Small intestine (tissue), 7 donors: ENCODE measurements around the gene ABI3BP. TPM values are rescaled to one million over a fixed set of nuclear protein-coding genes. Genes with fewer than 3 reads are reported as not detected.
A peak's percentile ranks its signal among the peaks of the same experiment; 100 is the strongest.

Experiments
- DNase-seq, 2 donors: peaks; one replicate each; pipeline versions ENCODE4 v3.0.0 to v3.0.0-alpha.2; 2013
- FAIRE-seq: peaks from 2 replicates; lab custom pipeline; 2012; peaks lifted over from hg19 to GRCh38; lab: Jason Lieb, UNC
- H3K27ac ChIP-seq, 3 donors: one replicate each; pipeline ENCODE4 v1.5.1; 2013; ENCODE audit warnings: low read length in 2 of 3, mild to moderate bottlenecking in 2 of 3, control low read depth in 1 of 3, inconsistent platforms in 1 of 3, low read depth in 1 of 3, moderate library complexity in 1 of 3
- H3K27me3 ChIP-seq, 3 donors: one replicate each; pipeline ENCODE4 v1.6.1; 2013; ENCODE audit warnings: low read length in 3 of 3, inconsistent platforms in 1 of 3; ENCODE audit not compliant: control insufficient read depth in 3 of 3, insufficient read depth in 3 of 3
- H3K36me3 ChIP-seq, 3 donors: one replicate each; pipeline ENCODE4 v1.6.1; 2013; ENCODE audit warnings: low read length in 3 of 3, inconsistent platforms in 1 of 3, low read depth in 1 of 3, mild to moderate bottlenecking in 1 of 3, moderate library complexity in 1 of 3; ENCODE audit not compliant: control insufficient read depth in 3 of 3, insufficient read depth in 2 of 3
- H3K4me1 ChIP-seq, 3 donors: one replicate each; pipeline ENCODE4 v1.6.1; 2013; ENCODE audit warnings: low read length in 2 of 3, inconsistent platforms in 1 of 3, low read depth in 1 of 3, mild to moderate bottlenecking in 1 of 3, moderate library complexity in 1 of 3; ENCODE audit not compliant: control insufficient read depth in 3 of 3, insufficient read depth in 2 of 3
- H3K4me3 ChIP-seq, 3 donors: one replicate each; pipeline ENCODE4 v1.5.1; 2013; ENCODE audit warnings: low read length in 3 of 3, control low read depth in 1 of 3, inconsistent platforms in 1 of 3, low read depth in 1 of 3, mild to moderate bottlenecking in 1 of 3, moderate library complexity in 1 of 3
- H3K9me3 ChIP-seq, 2 donors: one replicate each; pipeline ENCODE4 v1.6.1; 2013; ENCODE audit warnings: low read depth in 1 of 2, low read length in 1 of 2; ENCODE audit not compliant: control insufficient read depth in 2 of 2, insufficient read depth in 1 of 2
- WGBS, 3 donors: extraction: QIAGEN DNeasy Blood & Tissue Kit; methylation state at CpG; one replicate each; pipeline ENCODE4 v1.1.7; 2013; 5-methylcytosine and 5-hydroxymethylcytosine counted together
- polyA plus RNA-seq, 4 donors: library from polyadenylated mRNA; stranded (reverse) in 3 of 4; unstranded in 1 of 4; fragments of 200-250 nt in 3 of 4; fragments of 120-200 nt in 1 of 4; gene quantifications; one replicate each; pipeline versions ENCODE4 v1.2.1 to v1.2.3, GENCODE V29; 2013
- donor health status: healthy with polysubstance abuse.
- donor health status: control.
- donor health status: control.
- donor health status: Bipolar disorder and iron deficiency.
- donor health status: healthy.

The ABI3BP gene
- polyA plus RNA-seq, 4 donors: 0.54 to 122 (median 14.4) TPM; not detected in 1

- H3K9me3 ChIP-seq: no peaks in the 10 kb centered on the region
- no peaks in the 10 kb centered on the region for H3K27me3 ChIP-seq
- DNase-seq (no peak), FAIRE-seq (no peak)
- H3K36me3 ChIP-seq: no peaks in the 10 kb centered on the region
- no peaks in the 10 kb centered on the region for H3K4me1 ChIP-seq
- 71 to 88% (median 84%) methylated on average over 1 of the region's 1 CpG for WGBS, 3 donors
- H3K27ac ChIP-seq: no peak overlapping the region
- no peak overlapping the region for H3K4me3 ChIP-seq
These were observed 104.3 kb downstream of the ABI3BP start for GRCh38 chr3:100888881-100889280.

- 57 to 64% (median 58%) methylated on average over 1 of the region's 1 CpG for WGBS, 3 donors
These were observed 110.6 kb downstream of the ABI3BP start for GRCh38 chr3:100882571-100882984.

GRCh38 chr3:100880845-100881244, 112.4 kb downstream of the ABI3BP start:
- WGBS, 3 donors: 74 to 81% (median 79%) methylated on average over 1 of the region's 1 CpG

More at GRCh38 chr3:100882571-100882984, 110.6 kb downstream of the ABI3BP start:
- H3K9me3 ChIP-seq: no peaks in the 10 kb centered on the region
- H3K4me3 ChIP-seq: no peak overlapping the region
- H3K27me3 ChIP-seq: no peaks in the 10 kb centered on the region
- FAIRE-seq (no peak), DNase-seq (no peak)
- H3K36me3 ChIP-seq: no peaks in the 10 kb centered on the region
- H3K4me1 ChIP-seq: no peaks in the 10 kb centered on the region
- H3K27ac ChIP-seq: no peak overlapping the region

GRCh38 chr3:100880072-100880471, 113.1 kb downstream of the ABI3BP start:
- Histone ChIP-seq H3K36me3 (no peaks in the 10 kb centered on the region), H3K9me3 (no peaks in the 10 kb centered on the region), H3K27me3 (no peaks in the 10 kb centered on the region), H3K4me1 (no peaks in the 10 kb centered on the region), H3K27ac (peak overlapping the region in 1 of 3 donors; percentile 27), H3K4me3 (no peak overlapping the region)
- 64 to 71% (median 67%) methylated on average over 7 of the region's 7 CpGs for WGBS, 3 donors
- FAIRE-seq (no peak), DNase-seq (no peak)

More at GRCh38 chr3:100880845-100881244, 112.4 kb downstream of the ABI3BP start:
- no peaks in the 10 kb centered on the region for H3K36me3 ChIP-seq
- no peak overlapping the region for H3K4me3 ChIP-seq
- FAIRE-seq (no peak), DNase-seq (no peak)
- H3K27me3 ChIP-seq: no peaks in the 10 kb centered on the region
- H3K4me1 ChIP-seq: no peaks in the 10 kb centered on the region
- H3K27ac ChIP-seq: no peak overlapping the region
- no peaks in the 10 kb centered on the region for H3K9me3 ChIP-seq

- WGBS, 3 donors: 68 to 74% (median 69%) methylated on average over 4 of the region's 4 CpGs
- FAIRE-seq: no peak
- Histone ChIP-seq H3K4me1 (no peaks in the 10 kb centered on the region), H3K27me3 (no peaks in the 10 kb centered on the region), H3K9me3 (no peaks in the 10 kb centered on the region), H3K4me3 (no peak overlapping the region), H3K36me3 (no peaks in the 10 kb centered on the region), H3K27ac (no peak overlapping the region)
- no peak for DNase-seq
These were observed 113.9 kb downstream of the ABI3BP start for GRCh38 chr3:100879195-100879810.

- Histone ChIP-seq H3K4me1 (no peaks in the 10 kb centered on the region), H3K27ac (no peak overlapping the region), H3K9me3 (no peaks in the 10 kb centered on the region), H3K4me3 (no peak overlapping the region), H3K36me3 (no peaks in the 10 kb centered on the region), H3K27me3 (no peaks in the 10 kb centered on the region)
- DNase-seq (no peak), FAIRE-seq (no peak)
- WGBS, 3 donors: 75 to 81% (median 76%) methylated on average over 2 of the region's 2 CpGs
These were observed 115.9 kb downstream of the ABI3BP start for GRCh38 chr3:100877286-100877685.

- Histone ChIP-seq H3K9me3 (no peaks in the 10 kb centered on the region), H3K4me1 (no peaks in the 10 kb centered on the region), H3K36me3 (no peaks in the 10 kb centered on the region), H3K27me3 (no peaks in the 10 kb centered on the region), H3K4me3 (no peak overlapping the region), H3K27ac (no peak overlapping the region)
- 5 to 17% (median 6%) methylated on average over 5 of the region's 5 CpGs for WGBS, 3 donors
- no peak for FAIRE-seq
- DNase-seq: peak in 1 of 2 donors; percentile 42
These were observed 118.0 kb downstream of the ABI3BP start for GRCh38 chr3:100875239-100875638.

- WGBS, 3 donors: 81 to 86% (median 86%) methylated on average over 3 of the region's 3 CpGs
- Histone ChIP-seq H3K4me3 (no peak overlapping the region), H3K27me3 (no peaks in the 10 kb centered on the region), H3K9me3 (no peaks in the 10 kb centered on the region), H3K4me1 (no peaks in the 10 kb centered on the region), H3K27ac (no peak overlapping the region), H3K36me3 (no peaks in the 10 kb centered on the region)
- FAIRE-seq (no peak), DNase-seq (no peak)
These were observed 119.6 kb downstream of the ABI3BP start for GRCh38 chr3:100873611-100874010.

DNA sequence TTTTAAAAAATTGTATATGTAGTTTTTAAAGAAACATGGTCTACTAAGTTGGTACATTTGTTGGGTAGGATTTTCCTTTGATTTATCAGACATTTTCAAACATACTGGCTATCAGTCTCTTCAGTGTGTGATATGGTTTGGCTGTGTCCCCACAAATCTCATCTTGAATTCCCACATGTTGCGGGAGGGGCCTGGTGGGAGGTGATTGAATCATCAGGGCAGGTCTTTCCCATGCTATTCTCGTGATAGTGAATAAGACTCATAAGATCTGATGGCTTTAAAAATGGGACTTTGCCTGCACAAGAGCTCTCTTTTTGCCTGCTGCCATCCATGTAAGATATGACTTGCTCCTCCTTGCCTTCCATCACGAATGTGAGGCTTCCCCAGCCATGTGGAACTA, 121.9 kb downstream of the ABI3BP start:
- no peaks in the 10 kb centered on the region for H3K27me3 ChIP-seq
- H3K36me3 ChIP-seq: no peaks in the 10 kb centered on the region
- no peak overlapping the region for H3K4me3 ChIP-seq
- H3K9me3 ChIP-seq: no peaks in the 10 kb centered on the region
- FAIRE-seq (no peak), DNase-seq (no peak)
- H3K4me1 ChIP-seq: no peaks in the 10 kb centered on the region
- no peak overlapping the region for H3K27ac ChIP-seq
- WGBS, 3 donors: 57 to 77% (median 65%) methylated on average over 3 of the region's 3 CpGs
